ENCODE data around the gene PLA2G12B. TPM values are rescaled to one million over a fixed set of nuclear protein-coding genes. Genes with fewer than 3 reads are reported as not detected.

PLA2G12B gene
- total RNA-seq, 2 experiments from 2014 or later, result not detected

DNA sequence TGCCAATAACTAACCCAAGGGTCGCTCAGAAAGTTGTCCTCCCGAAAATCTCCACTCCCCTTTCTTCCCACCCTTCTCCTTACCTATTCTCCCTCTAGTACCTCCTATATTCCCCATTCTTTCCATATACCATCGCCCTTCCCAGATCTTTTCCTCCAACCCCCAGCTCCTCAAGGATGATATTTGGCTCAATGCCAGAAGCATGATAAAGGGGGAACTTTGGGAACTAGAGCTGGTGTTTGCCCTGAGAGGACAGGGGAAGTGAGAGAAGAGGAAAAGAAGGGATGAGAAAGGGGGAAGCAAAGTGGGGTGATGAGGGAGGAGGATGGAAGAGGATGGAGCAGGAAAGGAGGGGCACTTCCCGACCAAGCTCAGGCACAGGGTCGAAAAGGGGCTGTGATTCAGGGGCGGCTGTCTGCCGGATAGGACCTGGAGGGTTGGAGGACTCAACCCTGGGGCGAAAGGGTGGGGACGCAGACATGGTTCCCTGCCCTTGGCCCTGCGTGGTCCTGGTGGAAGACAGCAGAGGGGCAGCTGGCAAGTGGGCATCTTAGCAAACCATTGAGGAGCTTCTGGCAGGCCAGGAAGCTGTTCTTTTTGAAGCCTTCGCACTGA is 59.3 kb downstream of the PLA2G12B start:
- H3K27me3 Mint-ChIP-seq, result peaks cover 11% of the 10 kb centered on the region
- no peak for DNase-seq
- no peaks in the 10 kb centered on the region for H3K9me3 Mint-ChIP-seq
- CTCF ChIA-PET, result no interaction called here
- POLR2A ChIA-PET, result no interaction called here
- no peak overlapping the region for H3K27ac Mint-ChIP-seq
- no peaks in the 10 kb centered on the region for H3K36me3 Mint-ChIP-seq (ENCODE audit: low read depth)
- H3K4me1 Mint-ChIP-seq, result no peaks in the 10 kb centered on the region
- H3K4me3 Mint-ChIP-seq, result no peak overlapping the region

- no peak for DNase-seq
- H3K4me3 Mint-ChIP-seq, result no peak within 1 kb of the TSS
- ChIA-PET CTCF (no interaction called here), POLR2A (interaction anchor here (0.7 kb wide), 1 partner anchor 206 kb away, joined by 4 read pairs; no protein-coding TSS in a partner anchor)
- H3K27ac Mint-ChIP-seq, result no peak within 1 kb of the TSS
- H3K27me3 Mint-ChIP-seq, result peaks cover 11% of the 10 kb centered on the region
- H3K4me1 Mint-ChIP-seq, result peaks cover 3% of the 10 kb centered on the region
- H3K36me3 Mint-ChIP-seq (ENCODE audit: low read depth), result peaks cover 7% of the 10 kb centered on the region
- H3K9me3 Mint-ChIP-seq, result no peaks in the 10 kb centered on the region
These were observed 61.3 kb downstream of the PLA2G12B start, which contains the start of gene OIT3 for GRCh38 chr10:72893136-72893798. OIT3 (plus strand) TSS chr10:72893739; CDS start chr10:72893799, 60 bp downstream.

DNA sequence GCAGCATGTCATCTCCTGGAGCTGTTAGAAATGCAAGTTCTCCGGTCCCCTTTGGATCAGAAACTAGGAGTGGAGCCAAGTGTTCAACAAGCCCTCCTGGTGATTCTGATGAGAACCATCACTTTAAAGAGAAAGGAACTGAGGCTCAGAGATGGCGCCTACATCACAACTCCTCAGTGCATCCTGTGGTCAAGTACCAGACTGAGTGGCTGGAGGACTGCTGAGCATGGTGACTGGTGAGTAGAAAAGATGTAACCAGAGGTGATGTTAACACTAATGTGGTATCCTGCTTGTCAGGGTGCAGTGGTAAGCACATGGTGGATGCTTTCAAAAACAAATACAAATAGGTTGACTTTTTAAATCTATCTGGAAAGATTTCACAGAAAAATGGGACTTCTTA is 64.5 kb downstream of the PLA2G12B start:
- CTCF ChIA-PET, result interaction anchor here (0.7 to 1.2 kb wide), 3 partner anchors 14 to 525 kb away, joined by 3 to 5 read pairs (median 3); no protein-coding TSS in a partner anchor
- no peaks in the 10 kb centered on the region for H3K9me3 Mint-ChIP-seq
- POLR2A ChIA-PET, result no interaction called here
- H3K4me1 Mint-ChIP-seq, result peaks cover 13% of the 10 kb centered on the region
- no peak overlapping the region for H3K27ac Mint-ChIP-seq
- peaks cover 18% of the 10 kb centered on the region for H3K36me3 Mint-ChIP-seq (ENCODE audit: low read depth)
- peaks cover 8% of the 10 kb centered on the region for H3K27me3 Mint-ChIP-seq
- no peak overlapping the region for H3K4me3 Mint-ChIP-seq
- no peak for DNase-seq

DNA sequence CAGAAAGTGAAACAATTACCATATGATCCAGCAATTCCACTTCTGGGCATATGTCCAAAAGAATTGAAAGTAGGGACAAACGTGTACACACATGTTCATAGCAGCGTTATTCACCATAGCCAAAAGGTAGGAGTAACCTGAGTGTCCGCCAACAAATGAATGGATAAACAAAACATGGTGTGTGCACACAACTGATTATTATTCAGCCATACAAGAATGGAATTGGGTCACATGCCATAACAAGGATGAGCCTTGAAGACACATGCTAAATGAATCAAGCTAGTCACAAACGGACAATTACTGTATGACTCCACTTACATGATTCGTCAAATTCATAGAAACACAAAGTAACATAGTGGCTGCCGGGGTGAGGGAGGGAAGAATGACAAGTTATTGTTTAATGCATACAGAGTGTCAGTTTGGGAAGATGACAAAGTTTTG is 65.2 kb downstream of the PLA2G12B start:
- ChIA-PET POLR2A (no interaction called here), CTCF (interaction anchor here (0.6 kb wide), 1 partner anchor 32 kb away, joined by 4 read pairs; no protein-coding TSS in a partner anchor)
- Mint-ChIP-seq H3K4me1 (peaks cover 13% of the 10 kb centered on the region), H3K27me3 (peaks cover 7% of the 10 kb centered on the region), H3K4me3 (no peak overlapping the region), H3K9me3 (no peaks in the 10 kb centered on the region), H3K27ac (no peak overlapping the region), H3K36me3 (ENCODE audit: low read depth) (peaks cover 18% of the 10 kb centered on the region)
- DNase-seq, result no peak

DNA sequence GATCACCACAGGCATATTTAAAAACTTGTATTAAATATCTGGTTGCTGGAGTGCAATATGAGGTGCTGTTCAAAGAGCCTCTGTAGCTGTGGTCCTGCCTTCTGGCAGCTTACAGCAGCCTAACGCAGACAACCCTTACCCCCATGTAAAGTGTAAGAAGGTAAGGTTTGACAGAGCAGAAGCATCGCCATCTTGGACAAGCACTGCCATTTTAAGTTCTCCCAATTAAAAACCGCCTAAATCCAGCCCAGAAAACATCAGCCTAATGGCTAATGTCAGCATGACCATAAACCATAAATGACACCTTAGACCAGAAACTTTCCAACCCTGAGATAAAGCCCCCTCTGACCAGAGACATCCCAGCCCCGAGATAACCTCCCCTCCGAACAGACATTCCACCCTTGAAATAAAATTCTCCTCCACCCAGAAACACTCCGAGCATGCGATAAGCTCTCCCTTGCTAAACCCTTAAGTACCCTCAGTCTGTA is 66.4 kb downstream of the PLA2G12B start:
- no peaks in the 10 kb centered on the region for H3K9me3 Mint-ChIP-seq
- no peak overlapping the region for H3K27ac Mint-ChIP-seq
- ChIA-PET POLR2A (no interaction called here), CTCF (no interaction called here)
- peaks cover 23% of the 10 kb centered on the region for H3K36me3 Mint-ChIP-seq (ENCODE audit: low read depth)
- peaks cover 2% of the 10 kb centered on the region for H3K27me3 Mint-ChIP-seq
- H3K4me1 Mint-ChIP-seq, result peaks cover 13% of the 10 kb centered on the region
- DNase-seq, result no peak
- no peak overlapping the region for H3K4me3 Mint-ChIP-seq

DNA sequence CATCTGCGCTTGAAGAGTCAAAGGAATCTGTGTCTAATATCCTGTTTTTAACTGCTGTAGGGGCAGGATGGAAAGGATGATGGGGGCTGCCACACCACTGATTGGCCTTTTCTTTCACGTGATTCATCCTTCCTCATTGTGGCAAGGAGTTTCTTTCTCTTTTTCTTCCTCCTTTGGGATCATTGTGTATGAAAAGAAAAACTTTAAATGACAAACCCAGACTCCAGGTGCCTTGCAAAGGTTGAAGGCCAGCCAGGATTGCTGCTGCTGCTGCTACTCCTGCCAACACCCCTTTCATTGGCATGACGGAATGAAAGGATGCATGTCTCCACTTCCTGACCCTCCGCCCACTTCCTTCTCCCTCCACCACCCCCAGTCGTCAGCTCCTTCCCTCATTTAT is 67.6 kb downstream of the PLA2G12B start:
- Mint-ChIP-seq H3K36me3 (ENCODE audit: low read depth) (peaks cover 23% of the 10 kb centered on the region), H3K4me3 (no peak overlapping the region), H3K9me3 (no peaks in the 10 kb centered on the region), H3K27me3 (no peaks in the 10 kb centered on the region), H3K4me1 (peaks cover 13% of the 10 kb centered on the region), H3K27ac (no peak overlapping the region)
- POLR2A ChIA-PET, result no interaction called here
- CTCF ChIA-PET, result no interaction called here
- no peak for DNase-seq

DNA sequence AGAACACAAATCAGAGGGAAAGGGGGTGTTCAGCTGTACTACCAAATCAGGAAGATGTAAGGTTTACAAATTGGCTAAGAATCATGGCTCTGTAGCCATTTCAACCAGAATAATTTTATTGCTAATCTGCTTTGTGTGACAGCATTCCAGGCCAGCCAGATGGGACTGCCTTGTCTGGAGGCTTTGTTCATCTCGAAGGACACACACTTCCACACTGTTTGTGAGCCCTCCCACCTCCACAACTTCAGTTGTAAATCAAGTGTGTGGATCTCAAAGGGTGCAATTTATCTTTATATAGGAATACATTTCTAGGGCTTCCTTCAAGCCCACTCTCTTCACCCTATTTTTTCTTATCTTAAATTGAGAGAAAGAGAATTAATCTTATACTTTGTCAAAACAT is 68.0 kb downstream of the PLA2G12B start:
- Mint-ChIP-seq H3K4me3 (no peak overlapping the region), H3K27me3 (no peaks in the 10 kb centered on the region), H3K9me3 (no peaks in the 10 kb centered on the region), H3K27ac (no peak overlapping the region), H3K36me3 (ENCODE audit: low read depth) (peaks cover 23% of the 10 kb centered on the region), H3K4me1 (peaks cover 13% of the 10 kb centered on the region)
- ChIA-PET POLR2A (no interaction called here), CTCF (no interaction called here)
- DNase-seq, result no peak

- H3K27me3 Mint-ChIP-seq, result no peaks in the 10 kb centered on the region
- CTCF ChIA-PET, result no interaction called here
These were observed 68.7 kb downstream of the PLA2G12B start for GRCh38 chr10:72885953-72886352.

More at GRCh38 chr10:72885953-72886352, 68.7 kb downstream of the PLA2G12B start:
- H3K4me1 Mint-ChIP-seq, result peaks cover 13% of the 10 kb centered on the region
- no peaks in the 10 kb centered on the region for H3K9me3 Mint-ChIP-seq
- peaks cover 23% of the 10 kb centered on the region for H3K36me3 Mint-ChIP-seq (ENCODE audit: low read depth)
- POLR2A ChIA-PET, result no interaction called here
- no peak overlapping the region for H3K4me3 Mint-ChIP-seq
- no peak overlapping the region for H3K27ac Mint-ChIP-seq
- DNase-seq, result no peak

Other genes with a start within 250 kb of the PLA2G12B start
- gene OIT3, start 61.1 kb downstream of the PLA2G12B start, total RNA-seq, result not detected
- gene P4HA1, start 142.1 kb upstream of the PLA2G12B start, total RNA-seq, result 10 to 100 TPM; 48.1 to 49.2 TPM
- gene NUDT13, start 155.6 kb upstream of the PLA2G12B start, total RNA-seq, result 1 to 10 TPM; 1.5 to 1.6 TPM
- gene ECD, start 213.2 kb upstream of the PLA2G12B start, total RNA-seq, result 10 to 100 TPM; 27.1 to 28.5 TPM
- 10 to 100 TPM; 15.7 to 17.4 TPM for gene FAM149B1, start 213.3 kb upstream of the PLA2G12B start, total RNA-seq